ENCODE measurements around the gene RAB21.

Gene RAB21

DNA sequence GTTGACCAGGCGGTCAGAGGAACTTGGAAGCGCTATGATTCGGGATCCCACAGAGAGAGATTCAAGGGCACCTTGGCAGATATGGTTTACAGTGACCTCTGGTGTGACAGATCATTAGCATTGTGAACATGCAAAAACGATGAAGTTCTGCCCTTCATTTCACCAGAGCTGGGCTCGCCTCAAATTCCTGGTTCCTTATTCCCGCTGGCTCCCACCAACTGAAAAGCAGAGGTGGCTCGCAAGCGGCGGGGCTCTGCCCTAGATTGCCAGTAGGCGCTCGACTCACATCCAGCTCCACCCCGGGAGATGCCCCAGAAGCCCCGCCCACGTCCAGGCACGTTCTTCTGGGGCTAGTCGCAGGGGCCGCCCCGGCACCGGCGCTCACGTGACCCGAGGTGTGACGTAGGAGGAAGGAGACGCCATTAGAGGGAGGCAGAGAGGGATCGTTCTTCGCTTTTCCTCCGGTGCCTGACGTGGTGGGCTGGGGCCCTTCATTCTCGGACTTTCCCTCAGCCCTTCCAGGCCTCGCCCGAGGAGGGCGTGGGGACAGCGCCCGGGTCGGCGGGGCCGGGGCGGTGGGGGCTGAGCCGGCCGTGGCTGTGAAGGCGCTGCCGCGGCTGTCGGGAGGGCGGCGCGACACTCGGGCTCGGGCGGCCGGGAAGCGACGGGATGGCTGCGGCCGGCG is at the start of gene RAB21:
Gene RAB21 (plus strand): TSS at position 403 of the 685 bp plus-strand sequence. CDS start 267 bp downstream, at position 670.
- peak; percentile 68 for FAIRE-seq

- FAIRE-seq = no peak
These were observed 49.7 kb upstream of the RAB21 start for GRCh38 chr12:71704920-71705319.

DNA sequence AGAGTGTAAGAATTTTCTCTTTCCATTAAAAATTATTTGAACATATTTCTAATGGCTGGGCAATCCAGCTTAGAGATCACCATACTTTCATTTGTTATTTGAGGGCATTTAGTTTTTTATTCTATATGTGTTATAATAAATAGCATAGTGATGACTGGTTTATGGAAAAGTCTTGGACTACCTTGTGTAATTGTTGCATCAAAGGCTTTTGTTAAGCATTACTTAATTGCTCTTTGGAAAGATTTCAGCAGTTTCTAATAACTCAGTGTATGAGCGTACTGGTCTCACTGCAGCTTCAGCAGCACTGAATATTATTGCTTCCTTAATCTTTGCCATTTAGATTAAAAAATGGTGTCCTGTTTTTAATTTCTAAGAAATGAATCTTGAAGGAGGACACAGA is 46.0 kb upstream of the RAB21 start:
- no peak for FAIRE-seq

- FAIRE-seq = no peak
These were observed 44.2 kb upstream of the RAB21 start for GRCh38 chr12:71710276-71711125.

GRCh38 chr12:71718611-71719010 is 36.1 kb upstream of the RAB21 start:
- FAIRE-seq = no peak

DNA sequence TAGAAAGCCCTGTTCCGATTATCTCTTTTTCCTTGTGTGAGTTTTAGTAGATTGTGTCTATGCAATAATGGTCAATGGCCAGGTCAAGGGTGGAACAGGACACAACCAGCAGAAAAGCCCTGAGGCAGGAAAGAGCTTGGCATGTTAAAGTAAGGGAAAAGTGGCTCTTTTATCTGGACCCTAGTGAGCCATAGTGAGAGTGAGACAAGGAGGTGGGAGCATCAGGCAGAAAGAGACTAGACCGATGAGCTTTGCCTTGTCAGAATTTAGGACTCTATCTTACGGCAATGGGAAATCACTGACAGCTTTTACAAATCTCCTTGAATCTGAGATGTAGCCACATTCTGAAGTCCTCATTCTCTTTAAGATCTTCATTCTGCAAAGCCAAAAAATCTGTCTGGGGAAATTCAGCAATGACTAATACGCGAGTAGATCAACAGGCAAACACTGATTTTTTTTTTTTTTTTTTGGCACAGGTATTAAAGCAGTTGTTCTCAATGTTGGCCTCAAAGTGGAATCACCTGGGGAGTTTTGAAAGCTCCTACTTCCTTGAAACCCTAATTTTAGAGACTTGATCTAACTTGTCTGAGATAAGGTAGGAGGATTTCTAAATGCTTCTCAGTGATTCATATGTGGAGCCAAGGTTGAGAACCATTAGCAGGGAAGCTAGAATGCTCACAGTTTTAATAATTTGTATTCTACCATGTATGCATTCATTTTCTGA is 34.9 kb upstream of the RAB21 start:
- FAIRE-seq = no peak

GRCh38 chr12:71721783-71722505 is 32.7 kb upstream of the RAB21 start:
- no peak for FAIRE-seq

DNA sequence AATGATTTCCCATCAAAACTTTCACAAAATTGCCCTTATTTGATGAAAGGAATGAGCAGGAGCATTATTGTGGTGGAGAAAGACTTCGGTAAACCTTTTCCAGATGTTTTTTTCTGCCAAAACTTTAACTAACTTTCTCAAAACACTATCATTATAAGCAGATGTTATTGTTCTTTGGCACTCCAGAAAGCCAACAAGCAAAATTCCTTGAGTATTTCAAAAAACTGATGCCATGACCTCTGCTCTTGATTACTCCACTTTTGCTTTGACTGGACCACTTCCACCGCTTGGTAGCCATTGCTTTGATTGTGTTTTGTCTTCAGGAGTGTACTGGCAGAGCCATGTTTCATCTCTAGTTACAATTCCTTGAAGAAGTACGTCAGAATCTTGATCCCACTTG is 29.7 kb upstream of the RAB21 start:
- no peak for FAIRE-seq

GRCh38 chr12:71726548-71726947 is 28.1 kb upstream of the RAB21 start:
- no peak for FAIRE-seq

- no peak for FAIRE-seq
These were observed 26.7 kb upstream of the RAB21 start for GRCh38 chr12:71727958-71728357.

GRCh38 chr12:71730936-71731335 is 23.7 kb upstream of the RAB21 start:
- FAIRE-seq = no peak

GRCh38 chr12:71731439-71732356 is 23.0 kb upstream of the RAB21 start:
- no peak for FAIRE-seq

DNA sequence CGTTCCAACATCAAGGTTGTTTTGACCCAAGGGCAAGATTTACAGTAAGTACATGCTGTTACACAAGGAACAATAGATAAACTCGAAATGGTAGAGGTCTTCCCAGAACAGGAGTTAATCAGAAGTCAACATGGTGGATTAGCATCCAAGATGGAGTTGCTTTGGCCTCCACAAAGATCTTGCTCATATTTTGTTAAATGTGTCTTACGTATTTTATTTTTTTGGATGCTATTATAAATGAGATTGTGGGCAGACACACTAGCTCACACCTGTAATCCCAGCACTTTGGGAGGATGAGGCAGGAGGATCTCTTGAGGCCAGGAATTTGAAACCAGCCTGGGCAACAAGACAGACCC is 22.3 kb upstream of the RAB21 start:
- no peak for FAIRE-seq

GRCh38 chr12:71737197-71737596 is 17.5 kb upstream of the RAB21 start:
- FAIRE-seq = no peak

- FAIRE-seq = no peak
These were observed 11.7 kb upstream of the RAB21 start for GRCh38 chr12:71742998-71743397.

DNA sequence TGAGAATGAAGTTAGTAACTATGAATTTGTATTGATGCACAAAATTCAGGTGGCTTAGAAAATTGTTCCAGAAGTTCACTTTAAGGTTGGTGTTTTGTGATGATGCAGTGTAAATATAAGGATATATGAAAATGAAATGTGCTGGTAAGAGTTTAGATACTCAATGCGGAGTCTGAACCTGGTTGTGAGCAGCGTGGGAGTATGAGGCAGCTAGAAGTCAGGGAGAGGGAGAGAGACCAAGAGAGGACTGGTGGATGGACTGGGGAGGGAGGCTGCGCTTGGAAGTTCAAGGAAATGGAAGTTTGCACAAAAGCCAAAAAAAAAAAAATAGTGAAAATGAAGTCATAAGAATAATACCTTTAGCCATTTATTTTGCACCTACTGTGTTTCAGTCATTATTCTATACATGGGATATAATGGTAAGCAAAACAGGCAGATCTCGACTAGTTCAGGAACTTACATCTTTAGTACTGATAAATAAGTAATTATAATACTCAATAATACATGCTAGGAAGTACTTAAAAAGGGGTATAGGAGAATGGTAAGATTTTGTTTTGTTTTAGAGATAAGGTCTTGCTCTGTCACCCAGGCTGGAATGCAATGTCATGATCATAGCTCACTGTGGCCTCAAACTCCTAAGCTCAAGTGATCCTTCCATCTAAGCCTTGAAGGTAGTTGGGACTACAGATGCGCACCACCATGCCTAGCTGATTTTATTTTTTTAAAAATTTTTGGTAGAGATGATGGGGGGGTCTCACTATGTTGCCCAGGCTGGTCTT is 10.0 kb upstream of the RAB21 start:
- FAIRE-seq = no peak

DNA sequence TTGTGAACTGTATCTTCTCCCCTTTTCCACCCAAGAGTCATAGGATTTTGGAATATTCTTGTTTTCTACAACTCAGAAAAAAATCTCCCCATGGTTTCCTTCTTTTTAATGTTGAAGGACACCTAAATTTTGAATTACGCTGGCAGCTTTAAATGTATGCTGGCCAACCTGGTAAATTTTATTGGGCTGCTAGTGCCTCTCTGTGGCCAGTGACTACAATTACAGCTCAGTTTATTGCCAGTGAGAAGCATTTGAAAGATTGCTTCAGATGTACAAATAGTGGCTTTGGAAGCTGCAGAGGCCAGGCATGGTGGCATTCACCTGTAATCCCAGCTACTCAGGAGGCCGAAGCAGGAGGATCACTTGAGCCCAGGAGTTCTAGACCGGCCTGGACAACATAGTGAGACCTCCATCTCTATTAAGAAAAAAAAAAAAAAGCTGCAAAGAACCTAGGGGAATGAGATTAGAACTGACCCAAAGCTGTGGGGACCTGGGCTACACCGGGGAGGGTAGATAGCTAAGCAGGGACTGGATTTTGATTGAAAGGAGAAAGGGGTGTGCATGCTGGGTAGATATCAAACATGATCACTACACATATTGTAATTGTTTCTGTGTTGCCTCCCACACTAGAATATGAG is 7.6 kb upstream of the RAB21 start:
- FAIRE-seq = peak; percentile 31

DNA sequence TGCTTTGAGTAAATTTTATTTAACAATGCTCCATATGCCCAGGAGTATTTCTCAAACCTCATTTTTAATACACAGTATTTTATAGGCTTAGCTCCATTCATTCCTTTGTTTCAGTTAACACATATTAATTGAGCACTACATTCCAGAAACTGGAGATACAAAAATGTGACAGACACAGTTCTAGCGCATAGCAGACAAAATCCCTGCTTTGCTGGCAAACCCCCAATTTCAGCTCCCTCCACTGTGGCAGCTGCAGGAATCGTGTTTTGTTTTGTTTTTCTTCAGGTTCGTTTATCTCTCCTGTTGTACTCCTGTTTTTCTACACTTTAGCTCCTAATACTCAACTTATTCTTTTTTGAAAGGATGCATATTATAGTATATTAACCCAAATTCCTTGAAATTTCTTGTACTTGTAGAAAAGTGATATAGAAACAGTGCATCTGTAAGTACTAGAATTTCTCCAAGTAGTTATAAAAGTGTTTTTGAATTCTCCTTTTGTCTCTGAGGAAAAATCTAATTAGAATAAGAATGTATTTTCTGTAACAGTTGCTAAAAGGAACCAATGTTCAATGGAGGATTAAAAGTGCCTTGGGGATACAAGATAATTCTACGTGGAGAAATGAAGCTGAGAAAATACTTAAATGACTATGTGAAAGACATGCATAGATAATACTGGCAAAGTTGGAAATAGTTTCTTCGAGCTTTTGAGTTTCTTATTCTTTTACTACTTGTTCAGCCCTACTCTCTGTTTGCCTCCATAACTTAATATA is 6.4 kb upstream of the RAB21 start:
- FAIRE-seq = no peak

DNA sequence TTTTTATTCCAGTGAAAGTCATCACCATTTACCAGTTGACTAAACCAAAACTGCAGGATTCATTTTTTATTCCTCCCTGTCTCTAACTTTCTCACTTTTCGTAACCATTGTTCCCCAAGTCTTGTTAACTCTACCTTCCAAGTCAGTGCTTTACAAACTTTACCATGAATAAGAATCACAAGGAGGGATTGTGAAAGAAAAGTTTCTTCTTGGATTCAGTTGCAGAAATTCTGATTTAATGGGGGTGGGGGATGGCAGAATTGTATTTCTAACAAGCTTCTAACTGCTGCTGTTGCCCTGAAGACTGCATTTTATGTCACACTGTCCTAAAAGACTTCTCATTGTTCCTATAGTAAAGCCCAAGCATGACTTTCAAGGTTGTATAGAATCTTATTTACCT is 5.0 kb upstream of the RAB21 start:
- FAIRE-seq = no peak

DNA sequence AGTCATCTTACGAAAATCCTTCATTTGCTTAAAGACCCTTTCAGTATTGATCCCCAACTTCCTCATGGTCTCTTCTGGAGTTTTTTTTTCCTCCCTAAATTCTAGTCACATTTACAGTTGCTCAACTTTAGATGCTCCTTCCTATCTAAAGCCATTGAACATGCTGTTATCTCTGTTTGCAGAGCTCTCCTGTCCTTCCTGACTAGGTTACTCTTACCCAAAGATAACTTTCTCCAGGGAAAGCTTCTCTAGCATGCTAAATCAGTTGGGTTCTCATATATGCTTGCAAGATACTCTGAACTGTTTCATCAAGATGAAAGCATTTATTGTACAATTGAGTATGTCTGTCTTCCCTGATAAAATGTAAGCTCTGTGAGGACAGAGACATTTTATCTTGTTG is 1.8 kb upstream of the RAB21 start:
- FAIRE-seq = no peak

All from endometrium (tissue), 2 donors.